Esophagus squamous epithelium (tissue), 4 donors: ENCODE results near the gene ZCCHC7.
"Not testable (repeated sequence)": the region's sequence is repeated elsewhere in the genome, so short reads cannot be mapped to it uniquely, and the experiment has no call there.

Experiments used
- POLR2A ChIP-seq, 4 donors: fragments of 450-650 bp; IDR thresholded peaks; one replicate each; pipeline ENCODE4 v1.6.1; 2017; ENCODE audit warnings: antibody characterized with exemption in 4 of 4, mild to moderate bottlenecking in 4 of 4, moderate library complexity in 3 of 4
- TF ChIP-seq, protein P1 (sequence below), 6 experiments: fragments of 450-650 bp in 4 of 6; fragments of 200-600 bp in 2 of 6; sonication (generic) in 2 of 6; IDR thresholded peaks; one replicate each; pipeline ENCODE4 v1.5.1; 2016 to 2019; ENCODE audit warnings: antibody characterized with exemption in 6 of 6, mild to moderate bottlenecking in 4 of 6, moderate library complexity in 4 of 6

DNA sequence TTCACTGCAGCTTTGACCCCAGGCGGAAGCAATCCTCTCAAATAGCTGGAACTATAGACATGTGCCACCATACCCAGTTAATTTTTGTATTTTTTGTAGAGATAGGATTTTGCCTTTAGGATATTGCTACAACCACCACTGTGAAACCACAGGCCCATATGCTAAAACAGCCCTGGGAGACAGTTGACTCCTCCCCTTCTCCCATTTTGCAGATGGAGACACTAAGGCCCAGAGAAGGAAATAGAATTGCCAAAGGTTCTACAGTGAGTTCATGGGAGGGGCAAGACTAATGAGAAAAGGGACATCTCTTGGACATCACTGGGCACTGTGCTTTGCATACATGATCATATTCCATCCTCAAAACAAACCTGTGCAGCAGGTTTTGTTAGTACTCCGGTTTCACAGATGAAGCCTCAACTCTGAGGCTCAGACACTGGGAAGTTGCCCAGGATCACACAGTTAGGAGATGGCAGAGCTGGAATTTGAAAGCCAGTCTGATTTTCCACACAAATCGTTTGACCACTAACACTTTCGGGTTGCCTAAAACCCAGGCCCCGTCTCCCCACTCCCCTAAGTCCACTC, 27.6 kb upstream of the ZCCHC7 start:
- not testable (repeated sequence) for TF ChIP-seq POLR2A (IDR thresholded peaks at IDR 0.05)
- TF ChIP-seq, protein P1, sequence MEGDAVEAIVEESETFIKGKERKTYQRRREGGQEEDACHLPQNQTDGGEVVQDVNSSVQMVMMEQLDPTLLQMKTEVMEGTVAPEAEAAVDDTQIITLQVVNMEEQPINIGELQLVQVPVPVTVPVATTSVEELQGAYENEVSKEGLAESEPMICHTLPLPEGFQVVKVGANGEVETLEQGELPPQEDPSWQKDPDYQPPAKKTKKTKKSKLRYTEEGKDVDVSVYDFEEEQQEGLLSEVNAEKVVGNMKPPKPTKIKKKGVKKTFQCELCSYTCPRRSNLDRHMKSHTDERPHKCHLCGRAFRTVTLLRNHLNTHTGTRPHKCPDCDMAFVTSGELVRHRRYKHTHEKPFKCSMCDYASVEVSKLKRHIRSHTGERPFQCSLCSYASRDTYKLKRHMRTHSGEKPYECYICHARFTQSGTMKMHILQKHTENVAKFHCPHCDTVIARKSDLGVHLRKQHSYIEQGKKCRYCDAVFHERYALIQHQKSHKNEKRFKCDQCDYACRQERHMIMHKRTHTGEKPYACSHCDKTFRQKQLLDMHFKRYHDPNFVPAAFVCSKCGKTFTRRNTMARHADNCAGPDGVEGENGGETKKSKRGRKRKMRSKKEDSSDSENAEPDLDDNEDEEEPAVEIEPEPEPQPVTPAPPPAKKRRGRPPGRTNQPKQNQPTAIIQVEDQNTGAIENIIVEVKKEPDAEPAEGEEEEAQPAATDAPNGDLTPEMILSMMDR (IDR thresholded peaks at IDR 0.05), result not testable (repeated sequence)
